Tibial nerve (tissue), 4 donors: ENCODE results near the gene LMX1A.

Source experiments
- EP300 ChIP-seq, 2 donors: sonication (generic); formaldehyde crosslinking; IDR thresholded peaks; one replicate each; pipeline ENCODE4 v1.6.1; 2017; ENCODE audit warnings: antibody characterized with exemption in 2 of 2, mild to moderate bottlenecking in 1 of 2
- POLR2A ChIP-seq, 2 donors: fragments of 450-650 bp; IDR thresholded peaks; one replicate each; pipeline ENCODE4 v1.6.1; 2017; ENCODE audit warnings: antibody characterized with exemption in 2 of 2, mild to moderate bottlenecking in 2 of 2, moderate library complexity in 2 of 2
- TF ChIP-seq, protein P1 (sequence below), 5 experiments: fragments of 200-600 bp in 3 of 5; fragments of 450-650 bp in 2 of 5; sonication (generic) in 3 of 5; IDR thresholded peaks; one replicate each; pipeline ENCODE4 v1.5.1; 2016 to 2019; ENCODE audit warnings: antibody characterized with exemption in 5 of 5, mild to moderate bottlenecking in 3 of 5, moderate library complexity in 2 of 5

DNA sequence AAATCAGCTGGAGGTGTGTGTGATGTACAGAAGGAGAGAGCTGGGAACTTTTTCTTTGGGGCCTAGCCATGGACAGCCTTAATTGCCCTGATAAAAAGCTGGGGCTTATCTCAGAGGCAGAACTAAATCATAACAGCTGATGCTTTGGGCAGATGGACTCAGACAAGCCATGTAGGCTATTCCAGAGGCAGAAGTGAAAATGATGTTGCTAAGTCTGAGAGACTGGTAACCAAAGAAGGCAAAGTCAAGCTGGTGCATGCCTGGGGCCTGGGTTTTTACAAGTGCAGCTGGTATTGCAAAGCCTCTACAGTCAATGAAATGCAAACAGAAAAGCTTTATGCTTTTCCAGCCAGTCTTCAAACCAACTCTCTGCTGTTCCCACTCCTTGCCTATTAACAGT is 39.0 kb upstream of the LMX1A start:
- TF ChIP-seq POLR2A (IDR thresholded peaks at IDR 0.05) (no peak), EP300 (IDR thresholded peaks at IDR 0.05) (no peak)
- TF ChIP-seq, protein P1, sequence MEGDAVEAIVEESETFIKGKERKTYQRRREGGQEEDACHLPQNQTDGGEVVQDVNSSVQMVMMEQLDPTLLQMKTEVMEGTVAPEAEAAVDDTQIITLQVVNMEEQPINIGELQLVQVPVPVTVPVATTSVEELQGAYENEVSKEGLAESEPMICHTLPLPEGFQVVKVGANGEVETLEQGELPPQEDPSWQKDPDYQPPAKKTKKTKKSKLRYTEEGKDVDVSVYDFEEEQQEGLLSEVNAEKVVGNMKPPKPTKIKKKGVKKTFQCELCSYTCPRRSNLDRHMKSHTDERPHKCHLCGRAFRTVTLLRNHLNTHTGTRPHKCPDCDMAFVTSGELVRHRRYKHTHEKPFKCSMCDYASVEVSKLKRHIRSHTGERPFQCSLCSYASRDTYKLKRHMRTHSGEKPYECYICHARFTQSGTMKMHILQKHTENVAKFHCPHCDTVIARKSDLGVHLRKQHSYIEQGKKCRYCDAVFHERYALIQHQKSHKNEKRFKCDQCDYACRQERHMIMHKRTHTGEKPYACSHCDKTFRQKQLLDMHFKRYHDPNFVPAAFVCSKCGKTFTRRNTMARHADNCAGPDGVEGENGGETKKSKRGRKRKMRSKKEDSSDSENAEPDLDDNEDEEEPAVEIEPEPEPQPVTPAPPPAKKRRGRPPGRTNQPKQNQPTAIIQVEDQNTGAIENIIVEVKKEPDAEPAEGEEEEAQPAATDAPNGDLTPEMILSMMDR (IDR thresholded peaks at IDR 0.05): no peak
